ENCODE results near the gene UBE4B. TPM values are rescaled to one million over a fixed set of nuclear protein-coding genes. Genes with fewer than 3 reads are reported as not detected.

Gene UBE4B
- total and polyA plus RNA-seq, 9 of the 15 experiments (the other 6 are each of a cell fraction or from before 2014, with no cell fraction given): 11.7 to 73.7 (median 40.1) TPM

DNA sequence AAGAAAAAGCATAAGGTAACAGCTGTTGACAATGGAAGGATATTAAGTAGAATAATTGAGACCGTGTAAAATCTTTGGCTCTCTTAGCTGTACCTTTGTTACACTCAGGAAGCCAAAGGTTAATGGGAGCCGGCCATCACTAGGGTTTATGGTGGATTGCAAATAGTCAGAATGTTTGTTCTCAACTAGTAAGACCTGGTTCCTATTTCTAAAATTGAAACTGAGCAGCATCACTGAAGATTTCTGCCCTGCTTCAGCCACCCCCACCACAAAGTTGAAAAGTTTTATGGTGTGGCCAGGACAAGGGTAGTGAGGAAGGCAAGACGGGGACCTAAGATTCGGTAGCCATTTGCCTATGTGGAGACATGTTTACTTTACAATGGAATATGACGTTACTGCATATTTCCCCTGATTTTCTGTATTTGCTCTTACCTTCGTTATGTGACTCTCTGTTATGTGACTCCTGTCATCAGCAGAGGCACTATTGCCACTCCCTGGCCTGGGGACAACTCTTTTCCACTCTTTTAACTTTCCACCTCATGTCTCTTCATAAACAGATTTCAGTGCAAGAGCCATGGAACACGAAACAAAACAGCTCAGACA is 136.3 kb downstream of the UBE4B start:
- Histone ChIP-seq H3K27me3 (ENCODE audit: control insufficient read depth in 2 of 2, insufficient read depth in 2 of 2, low read length in 2 of 2) (no peaks in the 10 kb centered on the region), H2AFZ (ENCODE audit: low read depth, low read length) (no peak overlapping the region), H3K36me3 (ENCODE audit: control insufficient read depth, insufficient read depth, low read length) (peaks cover 76% of the 10 kb centered on the region), H3K4me1 (replicated peaks in 1 of 2; ENCODE audit: control insufficient read depth in 2 of 2, insufficient read depth in 2 of 2, low read length in 2 of 2) (no peaks in the 10 kb centered on the region), H3K4me3 (no peak overlapping the region), H3K27ac (ENCODE audit: extremely low read depth, low read depth, low read length) (no peak overlapping the region), H3K4me2 (ENCODE audit: insufficient read depth, low read length) (no peak overlapping the region), H3K9ac (ENCODE audit: insufficient read depth in 1 of 2, low read depth in 2 of 2, low read length in 2 of 2) (no peak overlapping the region), H3K79me2 (ENCODE audit: control insufficient read depth, insufficient read depth, low read length) (no peaks in the 10 kb centered on the region), H4K20me1 (replicated peaks; ENCODE audit: control insufficient read depth, insufficient read depth, low read length) (no peaks in the 10 kb centered on the region), H3K9me3 (replicated peaks; ENCODE audit: control insufficient read depth, insufficient read depth, low read depth, low read length) (no peaks in the 10 kb centered on the region), H3K9me1 (ENCODE audit: control insufficient read depth, insufficient read depth, low read length) (no peaks in the 10 kb centered on the region)
- DNase-seq (ENCODE audit: extremely low read depth in 1 of 4, low spot score in 3 of 4): no peak
- CTCF ChIA-PET (ENCODE audit: low intra/inter-chr PET ratio): no interaction called here
- intact Hi-C loops (cut with micrococcal nuclease) (no loop called here), in situ Hi-C loops (cut with MboI) (no loop called here)
- POLR2A ChIA-PET: interaction anchor here (0.6 to 0.7 kb wide), 2 partner anchors 68 to 388 kb away, joined by 3 read pairs; no protein-coding TSS in a partner anchor
- no TSS peak for BruUV-seq (replicated peaks)
- ATAC-seq: no peak
- no peak for FAIRE-seq
- 87% methylated on average over 7 of the region's 7 CpGs for WGBS (ENCODE audit: insufficient coverage, low coverage, missing lambda C conversion rate)
- no peak for TF ChIP-seq KDM5B (IDR thresholded peaks at IDR 0.05; ENCODE audit: insufficient replicate concordance, low read depth, low read length)
- TF ChIP-seq, protein P1, sequence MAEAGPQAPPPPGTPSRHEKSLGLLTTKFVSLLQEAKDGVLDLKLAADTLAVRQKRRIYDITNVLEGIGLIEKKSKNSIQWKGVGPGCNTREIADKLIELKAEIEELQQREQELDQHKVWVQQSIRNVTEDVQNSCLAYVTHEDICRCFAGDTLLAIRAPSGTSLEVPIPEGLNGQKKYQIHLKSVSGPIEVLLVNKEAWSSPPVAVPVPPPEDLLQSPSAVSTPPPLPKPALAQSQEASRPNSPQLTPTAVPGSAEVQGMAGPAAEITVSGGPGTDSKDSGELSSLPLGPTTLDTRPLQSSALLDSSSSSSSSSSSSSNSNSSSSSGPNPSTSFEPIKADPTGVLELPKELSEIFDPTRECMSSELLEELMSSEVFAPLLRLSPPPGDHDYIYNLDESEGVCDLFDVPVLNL (CRISPR knock-in tag; IDR thresholded peaks at IDR 0.05; ENCODE audit: low read depth): no peak
- no peak for TF ChIP-seq ZNF41 (CRISPR knock-in tag; conservative IDR thresholded peaks at IDR 0.05)
- no peak for TF ChIP-seq ZNF347 (CRISPR knock-in tag; IDR thresholded peaks at IDR 0.05; ENCODE audit: low read depth)
- no peak for TF ChIP-seq ZNF224 (CRISPR knock-in tag; IDR thresholded peaks at IDR 0.05)
- TF ChIP-seq, protein P2, sequence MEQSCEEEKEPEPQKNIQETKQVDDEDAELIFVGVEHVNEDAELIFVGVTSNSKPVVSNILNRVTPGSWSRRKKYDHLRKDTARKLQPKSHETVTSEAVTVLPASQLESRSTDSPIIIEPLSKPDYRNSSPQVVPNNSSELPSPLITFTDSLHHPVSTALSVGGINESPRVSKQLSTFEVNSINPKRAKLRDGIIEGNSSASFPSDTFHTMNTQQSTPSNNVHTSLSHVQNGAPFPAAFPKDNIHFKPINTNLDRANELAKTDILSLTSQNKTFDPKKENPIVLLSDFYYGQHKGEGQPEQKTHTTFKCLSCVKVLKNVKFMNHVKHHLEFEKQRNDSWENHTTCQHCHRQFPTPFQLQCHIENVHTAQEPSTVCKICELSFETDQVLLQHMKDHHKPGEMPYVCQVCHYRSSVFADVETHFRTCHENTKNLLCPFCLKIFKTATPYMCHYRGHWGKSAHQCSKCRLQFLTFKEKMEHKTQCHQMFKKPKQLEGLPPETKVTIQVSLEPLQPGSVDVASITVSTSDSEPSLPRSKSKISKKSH (CRISPR knock-in tag; IDR thresholded peaks at IDR 0.05): no peak
- no peak for TF ChIP-seq SIRT6 (IDR thresholded peaks at IDR 0.05; ENCODE audit: low read depth, low read length)
- TF ChIP-seq, protein P3, sequence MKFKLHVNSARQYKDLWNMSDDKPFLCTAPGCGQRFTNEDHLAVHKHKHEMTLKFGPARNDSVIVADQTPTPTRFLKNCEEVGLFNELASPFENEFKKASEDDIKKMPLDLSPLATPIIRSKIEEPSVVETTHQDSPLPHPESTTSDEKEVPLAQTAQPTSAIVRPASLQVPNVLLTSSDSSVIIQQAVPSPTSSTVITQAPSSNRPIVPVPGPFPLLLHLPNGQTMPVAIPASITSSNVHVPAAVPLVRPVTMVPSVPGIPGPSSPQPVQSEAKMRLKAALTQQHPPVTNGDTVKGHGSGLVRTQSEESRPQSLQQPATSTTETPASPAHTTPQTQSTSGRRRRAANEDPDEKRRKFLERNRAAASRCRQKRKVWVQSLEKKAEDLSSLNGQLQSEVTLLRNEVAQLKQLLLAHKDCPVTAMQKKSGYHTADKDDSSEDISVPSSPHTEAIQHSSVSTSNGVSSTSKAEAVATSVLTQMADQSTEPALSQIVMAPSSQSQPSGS (CRISPR knock-in tag; IDR thresholded peaks at IDR 0.05): no peak
- no peak for TF ChIP-seq CBX1 (IDR thresholded peaks at IDR 0.05; ENCODE audit: low read depth)
- no peak for TF ChIP-seq SMC3 (conservative IDR thresholded peaks at IDR 0.05; ENCODE audit: insufficient read depth, low read depth, low read length)
- TF ChIP-seq RAD21 (CRISPR knock-in tag; conservative IDR thresholded peaks at IDR 0.05 in 1 of 2, IDR thresholded peaks at IDR 0.05 in 1 of 2): no peak
- TF ChIP-seq PHF20 (IDR thresholded peaks at IDR 0.05; ENCODE audit: partially characterized antibody): no peak
- TF ChIP-seq ILK (tag; IDR thresholded peaks at IDR 0.05; ENCODE audit: borderline replicate concordance, low read depth): no peak
- TF ChIP-seq CCNT2 (IDR thresholded peaks at IDR 0.05; ENCODE audit: borderline replicate concordance, extremely low read depth, insufficient read length, low read depth, low read length): no peak
- TF ChIP-seq SMARCA5 (IDR thresholded peaks at IDR 0.05): no peak
- no peak for TF ChIP-seq EGR1 (conservative IDR thresholded peaks at IDR 0.05)

All from K562 (cell line).